Lung (tissue), 12 donors: ENCODE results near the gene CUL4A. TPM values are rescaled to one million over a fixed set of nuclear protein-coding genes. Genes with fewer than 3 reads are reported as not detected.

Experiments
- ATAC-seq: fragments of 200-7000 bp; cut with Tn5 transposase; one replicate; pipeline ENCODE4 v1.9.1; 2020; ENCODE audit warnings: moderate number of reproducible peaks; ENCODE audit not compliant: insufficient read depth, low FRiP score
- DNase-seq, 3 donors: peaks; one replicate each; pipeline ENCODE4 v3.0.0-alpha.2; 2013 to 2017
- H3K27ac ChIP-seq, 2 donors: one replicate each; pipeline ENCODE4 v1.5.1; 2013; ENCODE audit warnings: mild to moderate bottlenecking in 2 of 2, moderate library complexity in 2 of 2, control low read depth in 1 of 2, inconsistent platforms in 1 of 2, low read depth in 1 of 2, low read length in 1 of 2
- H3K27me3 ChIP-seq, 3 donors: one replicate each; pipeline ENCODE4 v1.5.1; 2013; ENCODE audit warnings: low read length in 2 of 3; ENCODE audit not compliant: control insufficient read depth in 3 of 3, insufficient read depth in 3 of 3
- H3K36me3 ChIP-seq, 4 donors: one replicate each; pipeline ENCODE4 v1.5.1; 2013; ENCODE audit warnings: low read length in 4 of 4, mild to moderate bottlenecking in 1 of 4, moderate library complexity in 1 of 4; ENCODE audit not compliant: control insufficient read depth in 4 of 4, insufficient read depth in 4 of 4
- H3K4me1 ChIP-seq, 5 donors: one replicate each; pipeline ENCODE4 v1.5.1; 2013; ENCODE audit warnings: low read length in 5 of 5, mild to moderate bottlenecking in 2 of 5, moderate library complexity in 1 of 5; ENCODE audit not compliant: control insufficient read depth in 5 of 5, insufficient read depth in 5 of 5
- H3K4me3 ChIP-seq: one replicate; pipeline ENCODE4 v1.5.1; 2013; ENCODE audit warnings: mild to moderate bottlenecking, control low read depth, moderate library complexity
- H3K9ac ChIP-seq, 2 donors: one replicate each; pipeline ENCODE4 v1.5.1; 2013; ENCODE audit warnings: low read length in 2 of 2, control low read depth in 1 of 2; ENCODE audit not compliant: insufficient read depth in 1 of 2
- H3K9me3 ChIP-seq, 4 donors: one replicate each; pipeline ENCODE4 v1.5.1; 2013; ENCODE audit warnings: low read length in 3 of 4, mild to moderate bottlenecking in 1 of 4, moderate library complexity in 1 of 4; ENCODE audit not compliant: control insufficient read depth in 4 of 4, insufficient read depth in 3 of 4
- CTCF ChIP-seq: IDR thresholded peaks from 2 replicates; pipeline ENCODE4 v1.5.1; 2012; ENCODE audit warnings: mild to moderate bottlenecking; ENCODE audit errors: control extremely low read depth, extremely low read depth
- WGBS, 2 donors: extraction: QIAGEN DNeasy Blood & Tissue Kit; methylation state at CpG; one replicate each; pipeline ENCODE4 v1.1.7; 2013; 5-methylcytosine and 5-hydroxymethylcytosine counted together
- polyA plus RNA-seq, 2 donors: library from polyadenylated mRNA; stranded (reverse); fragments of 200-250 nt; gene quantifications; one replicate each; pipeline ENCODE4 v1.2.1, GENCODE V29; 2013
- total RNA-seq, 2 donors: library from RNA; depleted of rRNA in 1 of 2; stranded (reverse); fragments of >200 nt in 1 of 2; gene quantifications; one replicate each; pipeline ENCODE4 v1.2.1, GENCODE V29; 2014 to 2021
- donor health status: control.
- donor health status: control.
- donor health status: Bipolar disorder and iron deficiency.
- donor health status: healthy.
- donor health status: DM: yes; HTN: yes; CAD: no.

Gene CUL4A
- total and polyA plus RNA-seq, 4 donors, result 29.2 to 88.1 (median 57.5) TPM

GRCh38 chr13:113283904-113284303 is 74.5 kb downstream of the CUL4A start:
- Histone ChIP-seq H3K9me3 (peaks cover 0 to 4% (median 0%) of the 10 kb centered on the region in 4 donors), H3K4me1 (no peaks in the 10 kb centered on the region), H3K27ac (no peak overlapping the region), H3K9ac (no peak overlapping the region), H3K4me3 (no peak overlapping the region), H3K27me3 (peaks cover 0 to 5% (median 2%) of the 10 kb centered on the region in 3 donors), H3K36me3 (no peaks in the 10 kb centered on the region)
- TF ChIP-seq CTCF, result no peak
- 86% methylated on average over 8 of the region's 8 CpGs for WGBS, 2 donors
- no peak for DNase-seq
- ATAC-seq, result no peak

DNA sequence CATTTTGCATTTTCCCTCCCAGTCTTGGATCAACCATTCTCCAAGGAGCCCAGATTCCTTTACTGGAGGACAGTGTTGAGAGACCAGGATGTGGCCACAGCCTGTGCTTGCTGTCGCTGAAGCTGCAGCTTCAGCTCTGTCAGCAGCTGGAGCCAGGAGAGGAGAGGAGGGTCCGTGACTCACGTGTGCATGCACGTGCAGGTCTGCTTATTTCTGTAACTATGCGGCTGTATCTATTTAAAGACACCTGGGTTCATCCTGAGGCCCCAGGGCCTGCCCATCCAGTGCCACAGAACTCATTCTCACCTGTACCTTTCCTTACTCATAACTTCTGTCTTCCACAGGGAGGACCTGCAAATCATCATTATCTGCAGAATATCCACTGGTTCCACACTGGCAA is 79.5 kb downstream of the CUL4A start:
- no peak for TF ChIP-seq CTCF
- 59 to 61% methylated on average over 5 of the region's 5 CpGs for WGBS, 2 donors

DNA sequence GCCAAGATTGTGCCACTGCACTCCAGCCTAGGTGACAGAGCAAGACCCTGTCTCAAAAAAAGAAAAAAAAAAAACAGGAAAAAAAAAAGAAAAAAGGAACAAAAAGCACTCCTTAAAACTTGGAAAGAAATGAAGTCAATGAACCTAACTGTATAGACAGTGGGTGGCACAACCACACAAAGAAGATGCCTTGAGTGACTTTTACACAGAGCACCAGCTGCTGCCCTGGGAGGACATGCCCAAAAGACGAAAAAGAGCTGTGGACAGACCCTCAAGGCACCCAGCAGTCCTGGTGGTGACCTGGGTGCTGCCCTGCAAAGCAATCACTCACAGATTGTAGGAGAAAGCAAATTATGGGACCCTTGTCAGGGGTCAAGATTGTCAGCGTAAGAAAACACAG is 81.7 kb downstream of the CUL4A start:
- H3K27me3 ChIP-seq, result peaks cover 0 to 5% (median 4%) of the 10 kb centered on the region in 3 donors
- DNase-seq (no peak), ATAC-seq (no peak)
- no peaks in the 10 kb centered on the region for H3K36me3 ChIP-seq
- H3K27ac ChIP-seq, result no peak overlapping the region
- peaks cover 0 to 3% (median 0%) of the 10 kb centered on the region in 4 donors for H3K9me3 ChIP-seq
- H3K4me1 ChIP-seq, result peaks cover 0 to 9% (median 0%) of the 10 kb centered on the region in 5 donors
- 68 to 87% methylated on average over 2 of the region's 2 CpGs for WGBS, 2 donors
- H3K9ac ChIP-seq, result no peak overlapping the region
- no peak for TF ChIP-seq CTCF
- H3K4me3 ChIP-seq, result no peak overlapping the region

More for the DNA sequence above, 79.5 kb downstream of the CUL4A start:
- ATAC-seq, result no peak
- peaks cover 0 to 4% (median 0%) of the 10 kb centered on the region in 5 donors for H3K4me1 ChIP-seq
- peaks cover 0 to 6% (median 4%) of the 10 kb centered on the region in 3 donors for H3K27me3 ChIP-seq
- no peak overlapping the region for H3K4me3 ChIP-seq
- no peak overlapping the region for H3K27ac ChIP-seq
- peaks cover 0 to 4% (median 0%) of the 10 kb centered on the region in 4 donors for H3K9me3 ChIP-seq
- H3K36me3 ChIP-seq, result no peaks in the 10 kb centered on the region
- DNase-seq, result no peak
- no peak overlapping the region for H3K9ac ChIP-seq
